ENCODE results near the gene DDX19B. TPM values are rescaled to one million over a fixed set of nuclear protein-coding genes. Genes with fewer than 3 reads are reported as not detected.

DDX19B gene
- total RNA-seq: 35.8 and 47.7 TPM in 2 replicates

GRCh38 chr16:70298988-70299938 lies at the start of gene DDX19B:
Gene DDX19B (plus strand): TSS chr16:70299186. CDS start chr16:70299298, 112 bp downstream.

GRCh38 chr16:70251629-70252354 lies 47.2 kb upstream of the DDX19B start, which contains the start of gene EXOSC6:
Gene EXOSC6 (minus strand): TSS chr16:70251940. CDS start chr16:70251900, 40 bp downstream.

GRCh38 chr16:70289229-70290094 lies 9.5 kb upstream of the DDX19B start, which contains the start of gene AARS1:
Gene AARS1 (minus strand): TSS chr16:70289506. CDS start chr16:70282763, 6,743 bp downstream.

Small RNA genes within 50 kb of the gene (small RNA-seq; reads per million reads assigned to genes)
- not detected for gene RN7SL279P

Other genes with a start within 250 kb of the DDX19B start
- 39.5 and 40.0 TPM in 2 replicates for gene PDPR, start 184.9 kb upstream of the DDX19B start, total RNA-seq
- not detected in 2 replicates for gene CLEC18C, start 125.4 kb upstream of the DDX19B start, total RNA-seq
- 39.6 and 39.8 TPM in 2 replicates for gene EXOSC6, start 47.2 kb upstream of the DDX19B start, total RNA-seq
- 56.8 and 67.6 TPM in 2 replicates for gene AARS1, start 9.7 kb upstream of the DDX19B start, total RNA-seq
- gene DDX19A, start 47.7 kb downstream of the DDX19B start, total RNA-seq: 41.8 and 46.9 TPM in 2 replicates
- gene ST3GAL2, start 139.9 kb downstream of the DDX19B start, total RNA-seq: 44.7 and 55.2 TPM in 2 replicates
- gene FCSK, start 155.4 kb downstream of the DDX19B start, total RNA-seq: 10.5 and 11.0 TPM in 2 replicates
- 56.3 and 64.3 TPM in 2 replicates for gene COG4, start 224.4 kb downstream of the DDX19B start, total RNA-seq
- gene SF3B3, start 224.6 kb downstream of the DDX19B start, total RNA-seq: 153 and 188 TPM in 2 replicates